ENCODE data around the gene RFESD.

DNA sequence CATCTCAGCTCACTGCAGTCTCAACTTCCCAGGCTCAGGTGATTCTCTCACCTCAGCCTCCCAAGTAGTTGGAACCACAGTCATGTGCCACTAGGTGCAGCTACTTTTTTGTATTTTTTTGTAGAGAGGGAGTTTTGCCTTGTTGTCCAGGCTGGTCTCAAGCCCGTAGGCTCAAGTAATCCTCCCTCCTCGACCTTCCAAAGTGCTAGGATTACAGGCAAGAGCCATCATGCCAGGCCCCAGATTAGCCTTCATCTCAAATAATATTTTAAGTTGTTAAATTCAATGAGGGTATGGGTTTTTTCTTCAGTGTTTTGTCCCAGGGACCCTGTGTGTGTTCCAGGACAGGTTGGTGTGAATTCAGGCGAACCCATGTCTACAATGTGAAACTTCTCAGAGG, 12.5 kb upstream of the RFESD start:
- no peak for TF ChIP-seq POLR2AphosphoS5 (IDR thresholded peaks at IDR 0.05; ENCODE audit: borderline replicate concordance, low read depth, low read length)
- TF ChIP-seq EZH2 (IDR thresholded peaks at IDR 0.05), result no peak
- no peak for TF ChIP-seq FOXP2 (optimal IDR thresholded peaks at IDR 0.05; ENCODE audit: control extremely low read depth, extremely low read length, insufficient read depth)

All from SK-N-MC (cell line).